GM12801 (cell line): Measurements from ENCODE around the gene KLHL18.

Source experiments
- TF ChIP-seq, protein P1 (sequence below): IDR thresholded peaks from one replicate; pipeline ENCODE4 v1.5.1; 2011; ENCODE audit warnings: control low read depth; ENCODE audit not compliant: insufficient read length; ENCODE audit errors: extremely low read depth

KLHL18 gene

DNA sequence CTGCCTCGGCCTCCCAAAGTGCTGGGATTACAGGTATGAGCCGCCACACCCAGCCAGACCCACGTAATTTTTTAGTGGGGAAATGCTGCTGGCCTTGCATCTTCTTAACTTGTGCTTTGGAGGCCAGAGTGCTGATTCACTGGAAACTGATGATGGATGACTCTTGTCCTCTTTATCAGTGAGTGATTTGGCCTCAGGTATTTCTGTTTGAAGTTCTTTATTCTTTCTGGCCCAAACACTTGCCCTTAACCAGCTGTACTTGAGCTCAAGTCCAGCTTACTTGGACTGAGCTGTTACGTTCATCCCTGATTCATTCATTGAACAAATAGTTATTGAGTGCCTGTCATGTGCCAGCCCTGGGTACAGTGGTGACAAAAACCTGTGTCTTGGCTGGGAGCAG is 102.3 kb downstream of the KLHL18 start:
- TF ChIP-seq, protein P1, sequence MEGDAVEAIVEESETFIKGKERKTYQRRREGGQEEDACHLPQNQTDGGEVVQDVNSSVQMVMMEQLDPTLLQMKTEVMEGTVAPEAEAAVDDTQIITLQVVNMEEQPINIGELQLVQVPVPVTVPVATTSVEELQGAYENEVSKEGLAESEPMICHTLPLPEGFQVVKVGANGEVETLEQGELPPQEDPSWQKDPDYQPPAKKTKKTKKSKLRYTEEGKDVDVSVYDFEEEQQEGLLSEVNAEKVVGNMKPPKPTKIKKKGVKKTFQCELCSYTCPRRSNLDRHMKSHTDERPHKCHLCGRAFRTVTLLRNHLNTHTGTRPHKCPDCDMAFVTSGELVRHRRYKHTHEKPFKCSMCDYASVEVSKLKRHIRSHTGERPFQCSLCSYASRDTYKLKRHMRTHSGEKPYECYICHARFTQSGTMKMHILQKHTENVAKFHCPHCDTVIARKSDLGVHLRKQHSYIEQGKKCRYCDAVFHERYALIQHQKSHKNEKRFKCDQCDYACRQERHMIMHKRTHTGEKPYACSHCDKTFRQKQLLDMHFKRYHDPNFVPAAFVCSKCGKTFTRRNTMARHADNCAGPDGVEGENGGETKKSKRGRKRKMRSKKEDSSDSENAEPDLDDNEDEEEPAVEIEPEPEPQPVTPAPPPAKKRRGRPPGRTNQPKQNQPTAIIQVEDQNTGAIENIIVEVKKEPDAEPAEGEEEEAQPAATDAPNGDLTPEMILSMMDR, result no peak

DNA sequence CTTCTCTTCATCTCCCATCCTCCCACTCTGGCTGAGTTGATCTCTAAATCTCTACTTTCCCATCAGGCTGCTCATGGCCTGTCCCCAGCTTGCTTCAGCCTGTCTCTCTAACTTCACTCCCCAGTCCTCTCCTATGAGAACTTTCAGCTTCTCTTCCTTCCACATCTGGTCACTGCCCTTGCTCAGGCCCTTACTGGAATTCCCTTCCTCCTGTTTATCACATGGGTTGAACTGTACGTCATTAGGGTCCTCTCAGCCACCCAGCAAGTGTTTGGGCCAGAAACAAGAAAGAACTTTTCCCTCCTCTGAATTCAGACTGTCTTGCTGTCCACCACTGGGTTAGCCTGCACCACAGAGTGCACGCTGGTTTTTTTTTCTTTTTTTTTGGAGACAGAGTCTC is 103.1 kb downstream of the KLHL18 start:
- TF ChIP-seq, protein P1, result no peak

DNA sequence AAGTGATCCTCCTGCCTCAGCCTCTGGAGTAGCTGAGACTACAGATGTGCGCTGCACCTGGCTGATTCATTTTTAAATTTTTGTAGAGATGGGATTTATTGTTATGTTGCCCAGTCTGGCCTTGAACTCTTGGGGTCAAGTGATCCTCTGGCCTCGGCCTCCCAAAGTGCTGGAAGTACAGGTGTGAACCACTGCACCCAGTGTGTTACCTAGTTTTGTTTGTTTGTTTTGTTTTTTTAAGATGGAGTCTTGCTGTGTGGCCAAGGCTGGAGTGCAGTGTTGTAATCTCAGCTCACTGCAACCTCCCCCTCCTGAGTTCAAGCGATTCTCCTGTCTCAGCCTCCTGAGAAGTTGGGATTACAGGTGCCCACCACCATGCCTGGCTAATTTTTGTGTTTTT is 110.2 kb downstream of the KLHL18 start:
- TF ChIP-seq, protein P1, result no peak

DNA sequence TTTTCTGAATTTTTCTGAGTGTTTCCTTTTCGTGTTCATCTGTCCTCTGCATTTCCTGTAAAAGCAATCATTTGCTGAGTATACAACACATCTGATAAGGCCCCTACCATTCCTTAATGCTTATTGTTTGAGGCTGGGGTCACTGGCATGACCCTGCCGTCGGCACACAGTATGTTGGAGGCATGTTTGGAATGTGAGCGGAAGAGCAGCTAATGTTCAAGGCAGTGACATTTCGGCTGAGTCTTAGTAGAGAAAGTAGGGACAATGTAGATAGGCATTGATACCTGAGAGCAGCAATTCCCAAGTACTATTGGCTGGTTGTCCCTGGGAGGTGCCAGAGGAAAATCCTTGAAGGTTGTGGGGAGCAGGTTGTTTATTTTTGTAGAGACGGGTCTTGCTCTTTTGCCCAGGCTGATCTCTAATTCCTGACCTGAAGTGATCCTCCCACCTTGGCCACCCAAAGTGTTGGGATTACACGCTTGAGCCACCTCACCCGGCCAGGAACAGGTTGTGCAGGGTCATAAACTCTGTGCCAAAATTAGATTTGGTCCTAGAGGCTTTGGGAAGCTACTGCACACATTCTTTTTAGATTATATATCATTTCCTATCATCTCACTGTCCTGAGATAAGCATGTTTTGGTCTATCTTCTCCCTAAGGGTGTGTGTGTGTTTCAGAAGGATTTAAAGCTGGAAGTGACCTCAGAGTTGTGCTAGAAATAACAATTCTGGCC is 111.6 kb downstream of the KLHL18 start:
- TF ChIP-seq, protein P1, result no peak

DNA sequence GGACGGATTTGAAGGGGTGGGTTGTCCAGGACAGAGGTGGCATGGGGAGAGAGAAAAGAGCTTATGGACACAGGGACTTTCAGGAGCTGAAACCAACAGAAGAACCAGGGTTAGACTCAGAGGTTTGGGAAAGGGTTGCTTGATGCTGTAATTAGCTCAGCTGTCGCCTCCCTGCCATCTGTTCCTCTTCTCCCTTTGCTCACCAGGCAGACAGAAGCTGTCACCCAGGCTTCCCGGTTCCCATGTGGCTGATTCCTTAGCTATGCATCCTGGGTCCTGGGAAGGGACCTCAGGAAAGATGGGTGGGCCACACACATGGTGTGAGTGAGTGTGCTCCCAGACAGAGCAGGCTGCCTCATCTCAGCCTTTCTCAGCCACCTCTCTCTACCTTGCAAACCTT is 112.1 kb downstream of the KLHL18 start:
- TF ChIP-seq, protein P1, result no peak
